MM.1S (cell line): Measurements from ENCODE around the gene BEX5.
"Not testable (repeated sequence)": the region's sequence is repeated elsewhere in the genome, so short reads cannot be mapped to it uniquely, and the experiment has no call there.

ENCODE experiments used
- DNase-seq: peaks from one replicate; pipeline ENCODE4 v3.0.0-alpha.2; 2015
- H2AFZ ChIP-seq: fragments of 300-600 bp; sonication (generic); 2 replicates; pipeline ENCODE4 v1.6.0; 2016; ENCODE audit warnings: antibody characterized with exemption, low read length
- H3F3A ChIP-seq: fragments of 300-600 bp; sonication (generic); 2 replicates; pipeline ENCODE4 v1.6.1; 2016; ENCODE audit warnings: mild to moderate bottlenecking, antibody characterized with exemption, low read length, moderate library complexity, mixed read lengths; ENCODE audit not compliant: insufficient read depth
- H3K27ac ChIP-seq: fragments of 300-600 bp; sonication (generic); 2 replicates; pipeline ENCODE4 v1.5.1; 2016; ENCODE audit warnings: mild to moderate bottlenecking, low read length
- H3K27me3 ChIP-seq: fragments of 300-600 bp; sonication (generic); replicated peaks from 2 replicates; pipeline ENCODE4 v1.6.0; 2016; ENCODE audit warnings: low read length; ENCODE audit not compliant: insufficient read depth
- H3K36me3 ChIP-seq: fragments of 300-600 bp; sonication (generic); replicated peaks from 2 replicates; pipeline ENCODE4 v1.6.1; 2016; ENCODE audit warnings: mild to moderate bottlenecking, low read length, mixed read lengths; ENCODE audit not compliant: insufficient read depth
- H3K4me1 ChIP-seq: fragments of 300-600 bp; sonication (generic); 2 replicates; pipeline ENCODE4 v1.6.1; 2016; ENCODE audit warnings: low read length, mixed read lengths
- H3K4me2 ChIP-seq: fragments of 300-600 bp; sonication (generic); 2 replicates; pipeline ENCODE4 v1.6.0; 2016; ENCODE audit warnings: low read depth, low read length
- H3K4me3 ChIP-seq: fragments of 300-600 bp; sonication (generic); 2 replicates; pipeline ENCODE4 v1.5.1; 2016; ENCODE audit warnings: low read length, mixed read lengths
- H3K79me2 ChIP-seq: fragments of 300-600 bp; sonication (generic); 2 replicates; pipeline ENCODE4 v1.6.1; 2016; ENCODE audit warnings: mixed run types, low read length, mixed read lengths
- H3K9ac ChIP-seq: fragments of 300-600 bp; sonication (generic); 2 replicates; pipeline ENCODE4 v1.6.1; 2016; ENCODE audit warnings: low read length, mixed read lengths
- H3K9me2 ChIP-seq: fragments of 300-600 bp; sonication (generic); replicated peaks from 2 replicates; pipeline ENCODE4 v1.6.1; 2016; ENCODE audit warnings: mild to moderate bottlenecking, low read length, mixed read lengths; ENCODE audit not compliant: insufficient read depth
- H3K9me3 ChIP-seq: fragments of 300-600 bp; sonication (generic); replicated peaks from 2 replicates; pipeline ENCODE4 v1.6.1; 2016; ENCODE audit warnings: mild to moderate bottlenecking, low read length, mixed read lengths; ENCODE audit not compliant: insufficient read depth
- H4K20me1 ChIP-seq: fragments of 300-600 bp; sonication (generic); 2 replicates; pipeline ENCODE4 v1.6.1; 2016; ENCODE audit warnings: mild to moderate bottlenecking, low read length, moderate library complexity, mixed read lengths; ENCODE audit not compliant: insufficient read depth
- CTCF ChIP-seq: fragments of 300-600 bp; sonication (generic); IDR thresholded peaks from 2 replicates; pipeline ENCODE4 v1.5.1; 2016; ENCODE audit warnings: antibody characterized with exemption, low read length, mixed read lengths
- EZH2 ChIP-seq: fragments of 300-600 bp; sonication (generic); optimal IDR thresholded peaks from 2 replicates; pipeline ENCODE3; 2017; ENCODE audit warnings: low read depth, mild to moderate bottlenecking, antibody characterized with exemption, low read length, mixed read lengths
- EZH2phosphoT487 ChIP-seq: fragments of 300-600 bp; sonication (generic); IDR thresholded peaks from 2 replicates; pipeline ENCODE4 v1.6.1; 2018; ENCODE audit warnings: antibody characterized with exemption, low read length

Gene BEX5

GRCh38 chrX:102129473-102129872, 26.3 kb downstream of the BEX5 start:
- H3K9me3 ChIP-seq: no peaks in the 10 kb centered on the region
- TF ChIP-seq EZH2phosphoT487 (no peak), CTCF (peak; percentile 44)
- H3K9ac ChIP-seq: no peak overlapping the region
- H3F3A ChIP-seq: no peaks in the 10 kb centered on the region
- no peak overlapping the region for H3K4me3 ChIP-seq
- no peak overlapping the region for H3K4me2 ChIP-seq
- H3K27me3 ChIP-seq: no peaks in the 10 kb centered on the region
- no peaks in the 10 kb centered on the region for H4K20me1 ChIP-seq
- peak; percentile 34 for DNase-seq
- no peaks in the 10 kb centered on the region for H3K9me2 ChIP-seq
- no peaks in the 10 kb centered on the region for H3K36me3 ChIP-seq
- H3K27ac ChIP-seq: no peak overlapping the region
- no peaks in the 10 kb centered on the region for H3K4me1 ChIP-seq
- H3K79me2 ChIP-seq: no peaks in the 10 kb centered on the region
- no peak overlapping the region for H2AFZ ChIP-seq

- Histone ChIP-seq H3K4me1 (no peaks in the 10 kb centered on the region), H3K9me3 (no peaks in the 10 kb centered on the region), H3K27ac (no peak overlapping the region), H3K9me2 (no peaks in the 10 kb centered on the region), H3K4me3 (no peak overlapping the region), H3K4me2 (no peak overlapping the region), H3K36me3 (no peaks in the 10 kb centered on the region), H3K9ac (no peak overlapping the region), H4K20me1 (no peaks in the 10 kb centered on the region), H3K79me2 (no peaks in the 10 kb centered on the region), H3F3A (no peaks in the 10 kb centered on the region), H3K27me3 (no peaks in the 10 kb centered on the region), H2AFZ (no peak overlapping the region)
- no peak for DNase-seq
- TF ChIP-seq CTCF (no peak), EZH2phosphoT487 (no peak), EZH2 (no peak)
These were observed 28.9 kb downstream of the BEX5 start for GRCh38 chrX:102126863-102127262.

GRCh38 chrX:102126080-102126818, 29.5 kb downstream of the BEX5 start:
- H3K4me3 ChIP-seq, H4K20me1 ChIP-seq, H3K27ac ChIP-seq, H3F3A ChIP-seq, H3K9ac ChIP-seq, H3K4me2 ChIP-seq, H3K9me3 ChIP-seq, DNase-seq, H3K9me2 ChIP-seq, H3K79me2 ChIP-seq, H3K36me3 ChIP-seq, H2AFZ ChIP-seq, H3K27me3 ChIP-seq, H3K4me1 ChIP-seq: not testable (repeated sequence)

- H3K27me3 ChIP-seq: not testable (repeated sequence)
- peak within 1 kb of the TSS; percentile 63 for H3K4me3 ChIP-seq
These were observed 30.3 kb downstream of the BEX5 start, which contains the start of gene TCEAL2 for GRCh38 chrX:102125436-102125835. Gene TCEAL2 (plus strand): TSS chrX:102125679. CDS start chrX:102126831, 1,152 bp downstream.

GRCh38 chrX:102125014-102125413, 30.8 kb downstream of the BEX5 start:
- H3K4me2 ChIP-seq: peak overlapping the region; percentile 41; the same call in 1 of the 2 replicates
- not testable (repeated sequence) for H4K20me1 ChIP-seq, H3F3A ChIP-seq, H3K9me3 ChIP-seq, H3K27me3 ChIP-seq, H3K9ac ChIP-seq, H3K9me2 ChIP-seq, H3K79me2 ChIP-seq, DNase-seq, H3K36me3 ChIP-seq, H3K4me1 ChIP-seq, H3K27ac ChIP-seq
- peak overlapping the region; percentile 63 for H3K4me3 ChIP-seq
- H2AFZ ChIP-seq: peak overlapping the region; percentile 78

More at GRCh38 chrX:102125436-102125835, 30.3 kb downstream of the BEX5 start, which contains the start of gene TCEAL2:
- not testable (repeated sequence) for H3K36me3 ChIP-seq, H3K9me3 ChIP-seq, H3F3A ChIP-seq, H3K4me1 ChIP-seq, H3K27ac ChIP-seq, H3K79me2 ChIP-seq, H3K9ac ChIP-seq, H3K9me2 ChIP-seq, H4K20me1 ChIP-seq, DNase-seq
- Histone ChIP-seq H2AFZ (peak within 1 kb of the TSS; percentile 78), H3K4me2 (peak within 1 kb of the TSS; percentile 41; the same call in 1 of the 2 replicates)
